HepG2 (cell line): ENCODE results near the gene USP25. TPM values are rescaled to one million over a fixed set of nuclear protein-coding genes. Genes with fewer than 3 reads are reported as not detected.

Experiments
- ARID2 ChIP-seq: sonication (generic); formaldehyde crosslinking; IDR thresholded peaks from 2 replicates; pipeline ENCODE4 v1.8.1; 2022; ENCODE audit warnings: mild to moderate bottlenecking, missing genetic modification reagents, borderline replicate concordance
- CEBPB ChIP-seq: IDR thresholded peaks from 2 replicates; pipeline ENCODE4 v1.6.1; 2011; ENCODE audit warnings: low read depth, low read length, improper control_type of control experiment, borderline replicate concordance
- HNRNPLL ChIP-seq: fragments of 200-400 bp; formaldehyde crosslinking; IDR thresholded peaks from 2 replicates; pipeline ENCODE4 v1.6.1; 2017; ENCODE audit warnings: mild to moderate bottlenecking, low read depth, low read length; ENCODE audit not compliant: poor library complexity, severe bottlenecking
- IKZF4 ChIP-seq: sonication (generic); formaldehyde crosslinking; IDR thresholded peaks from 2 replicates; pipeline ENCODE4 v1.5.1; 2020; ENCODE audit warnings: borderline replicate concordance, mild to moderate bottlenecking, low read depth, missing genetic modification reagents; ENCODE audit errors: not compliant biosample characterization
- KDM4B ChIP-seq: sonication (generic); formaldehyde crosslinking; IDR thresholded peaks from 2 replicates; pipeline ENCODE4 v1.4.0; 2020; ENCODE audit warnings: missing genetic modification reagents
- RBFOX2 ChIP-seq: fragments of 200-400 bp; formaldehyde crosslinking; IDR thresholded peaks from 2 replicates; pipeline ENCODE4 v1.6.1; 2017; ENCODE audit warnings: low read depth, mild to moderate bottlenecking, low read length
- RFX3 ChIP-seq: IDR thresholded peaks from 2 replicates; pipeline ENCODE4 v1.6.1; 2016; ENCODE audit warnings: missing biosample characterization, missing genetic modification reagents
- ZNF589 ChIP-seq: sonication (generic); formaldehyde crosslinking; conservative IDR thresholded peaks from 2 replicates; pipeline ENCODE4 v1.8.0; 2022; ENCODE audit warnings: mild to moderate bottlenecking, moderate library complexity, missing genetic modification reagents
- polyA plus RNA-seq, 8 experiments: library from polyadenylated mRNA; depleted of rRNA in 3 of 8; stranded (reverse) in 7 of 8; unstranded in 1 of 8; fragments of >200 nt; fragmentation: Illumina TruSeq in 4 of 8; extraction: Trizol in 4 of 8; gene quantifications; 2 replicates each; pipeline versions ENCODE4 v1.2.1 to v1.2.3, GENCODE V29; 2011 to 2016; ENCODE audit warnings: low read depth in 4 of 8, missing spikeins in 1 of 8, mixed read lengths in 1 of 8; ENCODE audit not compliant: insufficient read depth in 1 of 8
- total RNA-seq, 5 experiments: library from RNA; depleted of rRNA; stranded (reverse); fragments of >200 nt; fragmentation: Illumina TruSeq; extraction: Trizol; gene quantifications; 2 replicates each; pipeline ENCODE4 v1.2.3, GENCODE V29; 2016; ENCODE audit warnings: low read depth in 1 of 5
- TF ChIP-seq, protein P1 (sequence below): sonication (generic); formaldehyde crosslinking; IDR thresholded peaks from 2 replicates; pipeline ENCODE4 v1.8.0; 2022; ENCODE audit warnings: low read depth, missing genetic modification reagents
- TF ChIP-seq, protein P2 (sequence below): sonication (generic); formaldehyde crosslinking; IDR thresholded peaks from 2 replicates; pipeline ENCODE4 v1.4.0; 2020; ENCODE audit warnings: mild to moderate bottlenecking, missing genetic modification reagents, borderline replicate concordance

The USP25 gene
- total and polyA plus RNA-seq, 2 of the 13 experiments (the other 11 are each of a cell fraction or from before 2014, with no cell fraction given): 12.4 to 26.3 TPM

DNA sequence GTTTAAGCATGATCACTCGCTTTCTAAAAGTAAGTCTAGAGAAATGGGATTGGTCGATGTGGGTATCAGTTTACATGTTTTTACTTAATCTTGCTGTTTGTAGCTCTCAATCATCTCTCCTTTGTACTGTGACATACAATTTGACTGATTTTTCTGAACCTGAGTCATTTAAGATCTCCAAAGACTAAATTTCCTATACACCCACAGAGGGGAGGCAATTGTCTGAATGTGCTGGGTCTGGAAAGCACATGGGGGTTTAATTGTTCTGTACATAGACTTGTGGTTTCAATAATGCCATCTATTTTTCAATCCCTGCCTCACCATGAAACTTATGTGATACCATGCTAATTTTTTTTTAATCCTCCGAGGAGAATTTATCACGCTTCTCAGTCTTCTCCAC is 65.8 kb downstream of the USP25 start (continued):
- TF ChIP-seq RBFOX2 (no peak), HNRNPLL (no peak), RFX3 (CRISPR knock-in tag) (no peak), KDM4B (CRISPR knock-in tag) (no peak), CEBPB (no peak), ARID2 (CRISPR knock-in tag) (no peak), ZNF589 (CRISPR knock-in tag) (no peak), IKZF4 (no peak)
- TF ChIP-seq, protein P1, sequence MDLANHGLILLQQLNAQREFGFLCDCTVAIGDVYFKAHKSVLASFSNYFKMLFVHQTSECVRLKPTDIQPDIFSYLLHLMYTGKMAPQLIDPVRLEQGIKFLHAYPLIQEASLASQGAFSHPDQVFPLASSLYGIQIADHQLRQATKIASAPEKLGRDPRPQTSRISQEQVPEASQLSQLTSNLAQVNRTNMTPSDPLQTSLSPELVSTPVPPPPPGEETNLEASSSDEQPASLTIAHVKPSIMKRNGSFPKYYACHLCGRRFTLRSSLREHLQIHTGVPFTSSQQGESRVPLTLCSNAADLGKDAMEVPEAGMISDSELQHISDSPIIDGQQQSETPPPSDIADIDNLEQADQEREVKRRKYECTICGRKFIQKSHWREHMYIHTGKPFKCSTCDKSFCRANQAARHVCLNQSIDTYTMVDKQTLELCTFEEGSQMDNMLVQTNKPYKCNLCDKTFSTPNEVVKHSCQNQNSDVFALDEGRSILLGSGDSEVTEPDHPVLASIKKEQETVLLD (CRISPR knock-in tag): no peak
- TF ChIP-seq, protein P2, sequence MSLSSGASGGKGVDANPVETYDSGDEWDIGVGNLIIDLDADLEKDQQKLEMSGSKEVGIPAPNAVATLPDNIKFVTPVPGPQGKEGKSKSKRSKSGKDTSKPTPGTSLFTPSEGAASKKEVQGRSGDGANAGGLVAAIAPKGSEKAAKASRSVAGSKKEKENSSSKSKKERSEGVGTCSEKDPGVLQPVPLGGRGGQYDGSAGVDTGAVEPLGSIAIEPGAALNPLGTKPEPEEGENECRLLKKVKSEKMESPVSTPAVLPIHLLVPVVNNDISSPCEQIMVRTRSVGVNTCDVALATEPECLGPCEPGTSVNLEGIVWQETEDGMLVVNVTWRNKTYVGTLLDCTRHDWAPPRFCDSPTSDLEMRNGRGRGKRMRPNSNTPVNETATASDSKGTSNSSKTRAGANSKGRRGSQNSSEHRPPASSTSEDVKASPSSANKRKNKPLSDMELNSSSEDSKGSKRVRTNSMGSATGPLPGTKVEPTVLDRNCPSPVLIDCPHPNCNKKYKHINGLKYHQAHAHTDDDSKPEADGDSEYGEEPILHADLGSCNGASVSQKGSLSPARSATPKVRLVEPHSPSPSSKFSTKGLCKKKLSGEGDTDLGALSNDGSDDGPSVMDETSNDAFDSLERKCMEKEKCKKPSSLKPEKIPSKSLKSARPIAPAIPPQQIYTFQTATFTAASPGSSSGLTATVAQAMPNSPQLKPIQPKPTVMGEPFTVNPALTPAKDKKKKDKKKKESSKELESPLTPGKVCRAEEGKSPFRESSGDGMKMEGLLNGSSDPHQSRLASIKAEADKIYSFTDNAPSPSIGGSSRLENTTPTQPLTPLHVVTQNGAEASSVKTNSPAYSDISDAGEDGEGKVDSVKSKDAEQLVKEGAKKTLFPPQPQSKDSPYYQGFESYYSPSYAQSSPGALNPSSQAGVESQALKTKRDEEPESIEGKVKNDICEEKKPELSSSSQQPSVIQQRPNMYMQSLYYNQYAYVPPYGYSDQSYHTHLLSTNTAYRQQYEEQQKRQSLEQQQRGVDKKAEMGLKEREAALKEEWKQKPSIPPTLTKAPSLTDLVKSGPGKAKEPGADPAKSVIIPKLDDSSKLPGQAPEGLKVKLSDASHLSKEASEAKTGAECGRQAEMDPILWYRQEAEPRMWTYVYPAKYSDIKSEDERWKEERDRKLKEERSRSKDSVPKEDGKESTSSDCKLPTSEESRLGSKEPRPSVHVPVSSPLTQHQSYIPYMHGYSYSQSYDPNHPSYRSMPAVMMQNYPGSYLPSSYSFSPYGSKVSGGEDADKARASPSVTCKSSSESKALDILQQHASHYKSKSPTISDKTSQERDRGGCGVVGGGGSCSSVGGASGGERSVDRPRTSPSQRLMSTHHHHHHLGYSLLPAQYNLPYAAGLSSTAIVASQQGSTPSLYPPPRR (CRISPR knock-in tag): no peak
